ENCODE measurements around the gene ASTE1.

The ASTE1 gene

DNA sequence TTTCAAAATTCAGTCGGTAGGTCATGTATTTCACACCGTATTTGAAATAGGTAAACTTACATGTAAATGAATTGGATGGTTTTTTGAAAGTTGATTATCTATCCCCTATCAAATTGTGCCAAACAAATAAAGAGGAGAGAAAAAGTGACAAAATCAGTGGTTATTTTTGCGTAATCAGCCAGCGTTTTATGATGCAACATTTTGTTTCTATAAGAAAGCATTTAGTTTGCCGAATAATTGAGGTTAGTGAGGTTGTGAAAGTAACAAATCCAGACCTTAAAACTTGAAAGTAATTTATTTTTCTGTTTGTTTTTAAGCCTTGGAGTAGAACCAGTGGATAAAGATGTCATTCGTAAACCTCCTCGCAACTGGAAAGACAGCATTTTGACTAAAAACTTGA is 29.3 kb downstream of the ASTE1 start:
- no peak overlapping the region for H3K27ac ChIP-seq (replicated peaks)
- no peak overlapping the region for H3K4me3 ChIP-seq (replicated peaks; ENCODE audit: insufficient read depth, low read length)
- peak; percentile 35 to 48 for DNase-seq (ENCODE audit: low read depth in 1 of 2, low spot score in 1 of 2)
- no peak for TF ChIP-seq SPI1 (IDR thresholded peaks at IDR 0.05; ENCODE audit: borderline replicate concordance, low read depth)
- TF ChIP-seq, protein P1, sequence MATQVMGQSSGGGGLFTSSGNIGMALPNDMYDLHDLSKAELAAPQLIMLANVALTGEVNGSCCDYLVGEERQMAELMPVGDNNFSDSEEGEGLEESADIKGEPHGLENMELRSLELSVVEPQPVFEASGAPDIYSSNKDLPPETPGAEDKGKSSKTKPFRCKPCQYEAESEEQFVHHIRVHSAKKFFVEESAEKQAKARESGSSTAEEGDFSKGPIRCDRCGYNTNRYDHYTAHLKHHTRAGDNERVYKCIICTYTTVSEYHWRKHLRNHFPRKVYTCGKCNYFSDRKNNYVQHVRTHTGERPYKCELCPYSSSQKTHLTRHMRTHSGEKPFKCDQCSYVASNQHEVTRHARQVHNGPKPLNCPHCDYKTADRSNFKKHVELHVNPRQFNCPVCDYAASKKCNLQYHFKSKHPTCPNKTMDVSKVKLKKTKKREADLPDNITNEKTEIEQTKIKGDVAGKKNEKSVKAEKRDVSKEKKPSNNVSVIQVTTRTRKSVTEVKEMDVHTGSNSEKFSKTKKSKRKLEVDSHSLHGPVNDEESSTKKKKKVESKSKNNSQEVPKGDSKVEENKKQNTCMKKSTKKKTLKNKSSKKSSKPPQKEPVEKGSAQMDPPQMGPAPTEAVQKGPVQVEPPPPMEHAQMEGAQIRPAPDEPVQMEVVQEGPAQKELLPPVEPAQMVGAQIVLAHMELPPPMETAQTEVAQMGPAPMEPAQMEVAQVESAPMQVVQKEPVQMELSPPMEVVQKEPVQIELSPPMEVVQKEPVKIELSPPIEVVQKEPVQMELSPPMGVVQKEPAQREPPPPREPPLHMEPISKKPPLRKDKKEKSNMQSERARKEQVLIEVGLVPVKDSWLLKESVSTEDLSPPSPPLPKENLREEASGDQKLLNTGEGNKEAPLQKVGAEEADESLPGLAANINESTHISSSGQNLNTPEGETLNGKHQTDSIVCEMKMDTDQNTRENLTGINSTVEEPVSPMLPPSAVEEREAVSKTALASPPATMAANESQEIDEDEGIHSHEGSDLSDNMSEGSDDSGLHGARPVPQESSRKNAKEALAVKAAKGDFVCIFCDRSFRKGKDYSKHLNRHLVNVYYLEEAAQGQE (IDR thresholded peaks at IDR 0.05; ENCODE audit: insufficient replicate concordance, low read depth) = peak; percentile 21
- no peaks in the 10 kb centered on the region for H3K27me3 ChIP-seq (ENCODE audit: insufficient read depth, poor library complexity, severe bottlenecking)

DNA sequence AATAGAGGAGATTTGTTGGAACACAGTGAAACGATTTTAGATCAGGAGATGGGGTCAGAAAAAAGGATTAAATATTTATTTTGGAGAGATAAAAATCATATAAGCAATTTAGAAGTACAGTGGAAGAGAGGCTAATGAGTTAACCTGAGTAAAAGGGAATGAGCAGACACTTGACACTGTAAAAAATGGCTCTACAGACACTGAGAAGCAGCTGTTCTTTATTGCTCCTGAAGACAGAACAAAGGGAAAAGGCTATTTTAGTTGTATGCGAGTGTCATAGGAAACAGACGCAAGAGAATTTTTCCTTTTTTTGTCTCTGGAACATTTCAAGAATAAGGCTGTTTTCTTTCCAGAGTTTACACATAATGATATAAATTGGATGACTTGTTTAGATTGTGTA is 34.3 kb downstream of the ASTE1 start:
- TF ChIP-seq POLR2AphosphoS5 (IDR thresholded peaks at IDR 0.05; ENCODE audit: low read depth) (no peak), GABPA (IDR thresholded peaks at IDR 0.05; ENCODE audit: low read depth) (no peak), SPI1 (IDR thresholded peaks at IDR 0.05; ENCODE audit: borderline replicate concordance, low read depth) (no peak)
- TF ChIP-seq, protein P1 (IDR thresholded peaks at IDR 0.05; ENCODE audit: insufficient replicate concordance, low read depth) = no peak
- TF ChIP-seq, protein P2, sequence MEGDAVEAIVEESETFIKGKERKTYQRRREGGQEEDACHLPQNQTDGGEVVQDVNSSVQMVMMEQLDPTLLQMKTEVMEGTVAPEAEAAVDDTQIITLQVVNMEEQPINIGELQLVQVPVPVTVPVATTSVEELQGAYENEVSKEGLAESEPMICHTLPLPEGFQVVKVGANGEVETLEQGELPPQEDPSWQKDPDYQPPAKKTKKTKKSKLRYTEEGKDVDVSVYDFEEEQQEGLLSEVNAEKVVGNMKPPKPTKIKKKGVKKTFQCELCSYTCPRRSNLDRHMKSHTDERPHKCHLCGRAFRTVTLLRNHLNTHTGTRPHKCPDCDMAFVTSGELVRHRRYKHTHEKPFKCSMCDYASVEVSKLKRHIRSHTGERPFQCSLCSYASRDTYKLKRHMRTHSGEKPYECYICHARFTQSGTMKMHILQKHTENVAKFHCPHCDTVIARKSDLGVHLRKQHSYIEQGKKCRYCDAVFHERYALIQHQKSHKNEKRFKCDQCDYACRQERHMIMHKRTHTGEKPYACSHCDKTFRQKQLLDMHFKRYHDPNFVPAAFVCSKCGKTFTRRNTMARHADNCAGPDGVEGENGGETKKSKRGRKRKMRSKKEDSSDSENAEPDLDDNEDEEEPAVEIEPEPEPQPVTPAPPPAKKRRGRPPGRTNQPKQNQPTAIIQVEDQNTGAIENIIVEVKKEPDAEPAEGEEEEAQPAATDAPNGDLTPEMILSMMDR (IDR thresholded peaks at IDR 0.05; ENCODE audit: insufficient read depth, low read length) = no peak
- no peak for DNase-seq (ENCODE audit: low read depth in 1 of 2, low spot score in 1 of 2)
- Histone ChIP-seq H3K27ac (replicated peaks) (no peak overlapping the region), H3K4me3 (replicated peaks; ENCODE audit: insufficient read depth, low read length) (no peak overlapping the region), H3K27me3 (ENCODE audit: insufficient read depth, poor library complexity, severe bottlenecking) (no peaks in the 10 kb centered on the region)

DNA sequence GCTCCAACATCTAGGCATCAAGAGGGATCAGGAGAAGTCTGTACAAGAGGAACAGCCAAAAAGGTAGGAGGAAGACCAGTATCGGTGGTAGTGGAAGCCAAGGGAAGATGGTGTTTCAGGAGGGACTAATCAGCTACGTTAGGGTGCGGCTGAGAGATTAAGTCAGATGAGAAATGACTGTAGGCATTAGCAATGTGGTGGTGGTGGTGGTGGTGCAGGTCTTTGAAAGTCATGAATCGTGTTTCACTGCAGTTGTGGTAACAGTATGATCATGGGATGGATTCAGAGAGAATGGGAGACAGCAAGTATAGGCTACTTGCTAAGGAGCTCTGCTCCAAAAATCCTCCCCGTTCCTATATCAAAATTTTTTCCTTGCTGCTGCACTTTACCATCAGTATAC is 35.5 kb downstream of the ASTE1 start:
- no peak overlapping the region for H3K4me3 ChIP-seq (replicated peaks; ENCODE audit: insufficient read depth, low read length)
- no peak overlapping the region for H3K27ac ChIP-seq (replicated peaks)
- no peaks in the 10 kb centered on the region for H3K27me3 ChIP-seq (ENCODE audit: insufficient read depth, poor library complexity, severe bottlenecking)
- DNase-seq (ENCODE audit: low read depth in 1 of 2, low spot score in 1 of 2) = no peak
- TF ChIP-seq, protein P1 (IDR thresholded peaks at IDR 0.05; ENCODE audit: insufficient replicate concordance, low read depth) = no peak
- no peak for TF ChIP-seq GABPA (IDR thresholded peaks at IDR 0.05; ENCODE audit: low read depth)
- TF ChIP-seq SPI1 (IDR thresholded peaks at IDR 0.05; ENCODE audit: borderline replicate concordance, low read depth) = no peak
- TF ChIP-seq, protein P2 (IDR thresholded peaks at IDR 0.05; ENCODE audit: insufficient read depth, low read length) = no peak
- no peak for TF ChIP-seq POLR2AphosphoS5 (IDR thresholded peaks at IDR 0.05; ENCODE audit: low read depth)

DNA sequence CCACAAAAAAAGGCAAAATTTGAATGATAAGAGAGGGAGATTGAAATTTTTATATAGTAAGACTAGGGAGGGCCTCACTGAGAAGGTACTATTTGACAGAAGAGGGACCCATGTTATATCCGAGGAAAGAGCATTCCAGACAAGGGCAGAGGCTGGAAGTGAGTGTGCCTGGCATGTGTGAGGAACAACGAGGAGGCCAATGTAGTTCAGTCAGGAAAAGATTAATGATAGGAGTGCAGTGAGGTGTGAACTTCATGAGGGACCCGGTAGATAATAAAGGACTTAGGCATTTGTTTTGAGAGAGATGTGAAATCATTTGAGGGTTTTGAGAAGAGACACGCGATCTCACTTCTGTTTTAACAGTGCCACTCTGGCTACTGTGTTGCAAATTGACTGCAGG is 36.3 kb downstream of the ASTE1 start:
- H3K27ac ChIP-seq (replicated peaks) = no peak overlapping the region
- no peaks in the 10 kb centered on the region for H3K27me3 ChIP-seq (ENCODE audit: insufficient read depth, poor library complexity, severe bottlenecking)
- TF ChIP-seq POLR2AphosphoS5 (IDR thresholded peaks at IDR 0.05; ENCODE audit: low read depth) = no peak
- TF ChIP-seq, protein P1 (IDR thresholded peaks at IDR 0.05; ENCODE audit: insufficient replicate concordance, low read depth) = no peak
- TF ChIP-seq, protein P2 (IDR thresholded peaks at IDR 0.05; ENCODE audit: insufficient read depth, low read length) = no peak
- TF ChIP-seq SPI1 (IDR thresholded peaks at IDR 0.05; ENCODE audit: borderline replicate concordance, low read depth) = no peak
- no peak for TF ChIP-seq GABPA (IDR thresholded peaks at IDR 0.05; ENCODE audit: low read depth)
- no peak for DNase-seq (ENCODE audit: low read depth in 1 of 2, low spot score in 1 of 2)
- H3K4me3 ChIP-seq (replicated peaks; ENCODE audit: insufficient read depth, low read length) = no peak overlapping the region

Measured in HL-60 (cell line).